Amygdala (tissue), 56 donors: ENCODE data around the gene CENPP.

Experiments used
- DNase-seq, 56 donors: peaks; one replicate each; lab custom pipeline; 2025; lab: John Stamatoyannopoulos, UW

Gene CENPP

GRCh38 chr9:92325269-92325990 is at the start of gene CENPP, which contains the start of gene NOL8:
Gene CENPP, plus strand, starts transcription at chr9:92325953.
Gene NOL8, minus strand, starts transcription at chr9:92325350. Its CDS starts 1,189 bp downstream, at chr9:92324161.
- DNase-seq = peak; percentile 23 to 96 (median 85)

GRCh38 chr9:92276331-92277032 is 49.3 kb upstream of the CENPP start:
- DNase-seq = no peak

GRCh38 chr9:92278110-92278509 is 47.6 kb upstream of the CENPP start:
- no peak for DNase-seq

- no peak for DNase-seq
Measured at GRCh38 chr9:92279302-92279701, 46.5 kb upstream of the CENPP start.

- no peak for DNase-seq
Measured at GRCh38 chr9:92289708-92290390, 35.9 kb upstream of the CENPP start.

GRCh38 chr9:92290785-92291429 is 34.8 kb upstream of the CENPP start:
- no peak for DNase-seq

GRCh38 chr9:92291577-92291976 is 34.2 kb upstream of the CENPP start:
- no peak for DNase-seq

GRCh38 chr9:92292338-92293074 is 33.2 kb upstream of the CENPP start:
- DNase-seq = no peak

GRCh38 chr9:92293075-92293354 is 32.7 kb upstream of the CENPP start:
- no peak for DNase-seq

GRCh38 chr9:92293452-92294296 is 32.1 kb upstream of the CENPP start, which contains the start of gene IARS1:
Gene IARS1, minus strand, starts transcription at chr9:92293697. Its CDS starts 4,278 bp downstream, at chr9:92289419.
- DNase-seq = peak; percentile 66 to 100 (median 96)

GRCh38 chr9:92294297-92294676 is 31.5 kb upstream of the CENPP start:
- peak in 5 of 56 donors; percentile 2 to 23 (median 4) for DNase-seq

GRCh38 chr9:92295240-92295790 is 30.4 kb upstream of the CENPP start:
- DNase-seq = no peak

GRCh38 chr9:92295827-92296258 is 29.9 kb upstream of the CENPP start:
- DNase-seq = no peak

GRCh38 chr9:92297611-92298010 is 28.1 kb upstream of the CENPP start:
- no peak for DNase-seq

GRCh38 chr9:92298036-92298435 is 27.7 kb upstream of the CENPP start:
- DNase-seq = no peak

- no peak for DNase-seq
Measured at GRCh38 chr9:92299116-92299515, 26.6 kb upstream of the CENPP start.

GRCh38 chr9:92300936-92301335 is 24.8 kb upstream of the CENPP start:
- no peak for DNase-seq

GRCh38 chr9:92308893-92309292 is 16.9 kb upstream of the CENPP start:
- no peak for DNase-seq

GRCh38 chr9:92310562-92310961 is 15.2 kb upstream of the CENPP start:
- DNase-seq = no peak
